Left hindlimb (tissue), 1 donor: ENCODE results near the gene ZNF566.

Experiments used
- DNase-seq: peaks from one replicate; pipeline ENCODE4 v3.0.0-alpha.2; 2018

The ZNF566 gene

DNA sequence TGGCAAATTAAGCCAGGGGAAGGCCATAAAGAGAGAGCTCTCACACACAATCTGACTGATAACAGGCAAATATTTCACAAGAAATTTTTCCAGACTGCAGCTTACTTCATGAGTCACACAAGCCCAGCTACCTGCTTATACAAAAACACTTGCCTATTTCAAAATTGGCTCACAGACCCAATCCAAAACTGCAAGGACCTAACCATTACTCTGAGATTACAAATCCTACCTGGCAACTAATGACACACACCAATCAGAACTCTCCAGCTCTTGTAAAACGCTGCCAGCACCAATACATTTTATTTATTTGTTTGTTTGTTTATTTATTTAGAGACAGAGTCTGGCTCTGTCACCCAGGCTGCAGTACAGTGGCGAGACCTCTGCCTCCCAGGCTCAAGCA lies 52.8 kb downstream of the ZNF566 start:
- DNase-seq, result no peak

GRCh38 chr19:36423925-36424324 lies 65.4 kb downstream of the ZNF566 start:
- no peak for DNase-seq

GRCh38 chr19:36421749-36422481 lies 67.4 kb downstream of the ZNF566 start:
- DNase-seq, result no peak

GRCh38 chr19:36420961-36421748 lies 68.2 kb downstream of the ZNF566 start:
- peak; percentile 52 for DNase-seq

- peak; percentile 92 for DNase-seq
Measured at GRCh38 chr19:36418287-36419001, 70.9 kb downstream of the ZNF566 start, which contains the start of gene ZFP82. ZFP82 (minus strand) TSS chr19:36418644; CDS start chr19:36409789, 8,855 bp downstream.

DNA sequence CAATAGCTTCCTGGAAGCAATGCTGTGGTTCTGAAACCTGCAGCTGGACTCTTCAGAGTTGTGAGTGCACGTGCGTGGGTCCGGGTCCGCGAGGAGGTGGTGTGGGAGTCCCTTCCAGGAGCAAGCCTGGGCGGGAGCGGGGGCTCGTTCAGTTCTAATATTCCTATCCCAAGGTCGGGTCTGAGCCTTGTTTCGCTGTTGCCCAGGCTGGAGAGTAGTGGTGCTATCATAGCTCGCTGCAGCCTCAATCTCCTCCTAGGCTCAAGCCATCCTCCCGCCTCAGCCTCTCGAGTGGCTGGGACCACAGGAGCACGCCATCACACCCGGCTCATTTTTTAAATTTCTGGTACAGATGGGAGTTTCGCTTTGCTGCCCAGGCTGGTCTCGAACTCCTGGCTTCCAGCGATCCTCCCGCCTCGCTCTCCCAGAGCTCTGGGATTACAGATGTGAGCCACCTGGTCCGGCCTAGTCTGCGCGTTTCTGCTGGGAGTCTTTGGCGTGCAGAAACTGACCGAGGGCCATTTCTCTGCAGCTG lies 71.5 kb downstream of the ZNF566 start:
- DNase-seq, result no peak

GRCh38 chr19:36409841-36410240 lies 79.5 kb downstream of the ZNF566 start:
- DNase-seq, result no peak

GRCh38 chr19:36408101-36408500 lies 81.3 kb downstream of the ZNF566 start:
- DNase-seq, result no peak

DNA sequence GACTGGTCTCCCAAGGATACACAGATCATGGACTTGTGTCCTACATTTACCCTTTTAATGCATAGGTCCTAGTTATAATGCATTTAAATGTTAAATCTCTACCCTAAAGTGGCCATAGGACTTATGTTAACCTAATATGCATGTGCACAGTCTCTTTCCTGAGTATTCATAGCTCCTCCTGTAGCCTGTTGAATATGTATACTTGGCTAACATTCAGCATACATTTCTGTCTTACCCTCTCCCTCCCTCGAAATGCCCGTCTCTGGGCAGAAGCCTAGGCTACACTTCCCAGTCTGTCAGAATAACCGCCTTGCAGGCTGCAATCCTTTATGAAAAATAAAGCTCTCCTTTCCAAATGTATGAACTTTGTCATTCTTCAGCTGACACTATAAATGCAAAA lies 84.9 kb downstream of the ZNF566 start:
- DNase-seq, result no peak

DNA sequence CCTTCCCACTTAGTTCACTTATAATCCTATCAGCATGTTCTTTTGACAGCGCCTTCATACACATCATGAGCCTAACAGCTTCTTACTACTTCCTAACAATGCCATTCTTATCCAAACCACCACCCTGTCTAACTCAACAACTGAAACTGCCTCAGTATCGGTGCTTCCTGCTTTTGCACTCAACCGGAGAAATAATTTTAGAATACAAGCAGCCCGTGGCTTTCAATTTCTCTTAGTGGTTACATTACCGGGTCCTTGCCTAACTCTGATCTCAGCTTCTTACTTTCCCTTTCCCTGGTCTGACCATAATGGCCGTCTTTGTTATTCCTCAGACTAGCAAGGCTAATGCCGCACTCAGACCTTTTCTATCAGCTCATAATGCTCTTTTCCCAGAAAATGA lies 87.9 kb downstream of the ZNF566 start:
- no peak for DNase-seq

DNA sequence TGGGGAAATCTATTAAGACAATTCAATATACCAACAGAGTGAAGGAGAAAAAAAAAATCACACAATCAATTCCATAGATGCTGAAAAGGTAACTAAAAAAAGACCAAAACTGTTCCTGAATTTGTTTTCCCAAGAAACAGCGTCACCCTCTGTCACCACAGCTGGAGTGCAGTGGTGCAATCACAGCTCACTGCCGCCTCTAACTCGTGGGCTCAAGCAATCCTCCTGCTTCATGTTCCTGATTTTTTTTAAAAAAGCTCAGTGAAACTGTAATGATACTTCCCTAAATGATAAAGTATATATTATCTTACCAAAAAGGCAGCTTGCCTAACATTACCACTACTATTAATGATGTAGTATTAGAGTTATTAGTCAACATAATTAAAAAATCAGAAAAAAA lies 90.8 kb downstream of the ZNF566 start:
- DNase-seq, result no peak
